ENCODE measurements around the gene PRSS22.

PRSS22 gene

GRCh38 chr16:2854700-2855309, 3.2 kb downstream of the PRSS22 start:
- TF ChIP-seq POLR2AphosphoS5 (IDR thresholded peaks at IDR 0.05; ENCODE audit: low read depth, low read length) (no peak), SIN3A (IDR thresholded peaks at IDR 0.05; ENCODE audit: borderline replicate concordance, insufficient read depth, low read length) (no peak), FOXP2 (optimal IDR thresholded peaks at IDR 0.05; ENCODE audit: borderline replicate concordance, extremely low read depth, extremely low read length, insufficient read depth) (no peak), TAF1 (IDR thresholded peaks at IDR 0.05; ENCODE audit: borderline replicate concordance, insufficient read depth, low read length) (no peak)

DNA sequence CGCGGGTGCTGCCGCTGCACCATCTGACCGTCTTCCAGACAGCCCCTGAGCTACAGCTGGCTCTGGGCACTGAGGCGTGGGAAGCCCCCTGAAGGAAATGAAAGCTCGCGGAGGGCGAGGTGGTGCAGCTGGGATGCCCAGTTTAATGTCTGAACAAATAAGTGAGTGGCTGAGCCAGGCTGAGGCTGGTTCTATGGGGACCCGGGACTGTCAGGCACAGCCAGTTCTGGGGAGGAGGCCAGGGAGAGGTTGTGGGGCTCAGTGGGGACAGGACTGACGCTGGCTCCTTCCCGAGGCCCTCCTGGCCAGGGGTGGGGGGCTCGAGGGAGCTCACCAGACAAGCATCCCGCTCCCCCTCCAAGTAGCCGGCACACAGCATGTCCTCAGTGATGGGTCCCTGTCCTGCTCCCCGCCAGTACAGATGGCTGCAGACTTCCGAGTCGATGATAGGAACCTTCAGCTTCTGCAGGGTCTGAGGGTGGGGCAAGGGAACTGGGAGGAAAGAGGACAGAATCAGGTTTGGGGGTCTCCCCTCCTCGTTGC, 4.4 kb downstream of the PRSS22 start:
- TF ChIP-seq, protein P1, sequence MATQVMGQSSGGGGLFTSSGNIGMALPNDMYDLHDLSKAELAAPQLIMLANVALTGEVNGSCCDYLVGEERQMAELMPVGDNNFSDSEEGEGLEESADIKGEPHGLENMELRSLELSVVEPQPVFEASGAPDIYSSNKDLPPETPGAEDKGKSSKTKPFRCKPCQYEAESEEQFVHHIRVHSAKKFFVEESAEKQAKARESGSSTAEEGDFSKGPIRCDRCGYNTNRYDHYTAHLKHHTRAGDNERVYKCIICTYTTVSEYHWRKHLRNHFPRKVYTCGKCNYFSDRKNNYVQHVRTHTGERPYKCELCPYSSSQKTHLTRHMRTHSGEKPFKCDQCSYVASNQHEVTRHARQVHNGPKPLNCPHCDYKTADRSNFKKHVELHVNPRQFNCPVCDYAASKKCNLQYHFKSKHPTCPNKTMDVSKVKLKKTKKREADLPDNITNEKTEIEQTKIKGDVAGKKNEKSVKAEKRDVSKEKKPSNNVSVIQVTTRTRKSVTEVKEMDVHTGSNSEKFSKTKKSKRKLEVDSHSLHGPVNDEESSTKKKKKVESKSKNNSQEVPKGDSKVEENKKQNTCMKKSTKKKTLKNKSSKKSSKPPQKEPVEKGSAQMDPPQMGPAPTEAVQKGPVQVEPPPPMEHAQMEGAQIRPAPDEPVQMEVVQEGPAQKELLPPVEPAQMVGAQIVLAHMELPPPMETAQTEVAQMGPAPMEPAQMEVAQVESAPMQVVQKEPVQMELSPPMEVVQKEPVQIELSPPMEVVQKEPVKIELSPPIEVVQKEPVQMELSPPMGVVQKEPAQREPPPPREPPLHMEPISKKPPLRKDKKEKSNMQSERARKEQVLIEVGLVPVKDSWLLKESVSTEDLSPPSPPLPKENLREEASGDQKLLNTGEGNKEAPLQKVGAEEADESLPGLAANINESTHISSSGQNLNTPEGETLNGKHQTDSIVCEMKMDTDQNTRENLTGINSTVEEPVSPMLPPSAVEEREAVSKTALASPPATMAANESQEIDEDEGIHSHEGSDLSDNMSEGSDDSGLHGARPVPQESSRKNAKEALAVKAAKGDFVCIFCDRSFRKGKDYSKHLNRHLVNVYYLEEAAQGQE (IDR thresholded peaks at IDR 0.05; ENCODE audit: insufficient read depth in 1 of 2, low read depth in 2 of 2, low read length in 2 of 2) = no peak
- no peak for TF ChIP-seq FOXP2 (optimal IDR thresholded peaks at IDR 0.05; ENCODE audit: borderline replicate concordance, extremely low read depth, extremely low read length, insufficient read depth)
- no peak for TF ChIP-seq POLR2AphosphoS5 (IDR thresholded peaks at IDR 0.05; ENCODE audit: low read depth, low read length)
- TF ChIP-seq TAF1 (IDR thresholded peaks at IDR 0.05; ENCODE audit: borderline replicate concordance, insufficient read depth, low read length) = no peak
- no peak for TF ChIP-seq SIN3A (IDR thresholded peaks at IDR 0.05; ENCODE audit: borderline replicate concordance, insufficient read depth, low read length)

- TF ChIP-seq POLR2AphosphoS5 (IDR thresholded peaks at IDR 0.05; ENCODE audit: low read depth, low read length) (no peak), SIN3A (IDR thresholded peaks at IDR 0.05; ENCODE audit: borderline replicate concordance, insufficient read depth, low read length) (no peak), FOXP2 (optimal IDR thresholded peaks at IDR 0.05; ENCODE audit: borderline replicate concordance, extremely low read depth, extremely low read length, insufficient read depth) (no peak), TAF1 (IDR thresholded peaks at IDR 0.05; ENCODE audit: borderline replicate concordance, insufficient read depth, low read length) (no peak)
- TF ChIP-seq, protein P1 (IDR thresholded peaks at IDR 0.05; ENCODE audit: insufficient read depth in 1 of 2, low read depth in 2 of 2, low read length in 2 of 2) = no peak
Observed at GRCh38 chr16:2852731-2853507, 5.1 kb downstream of the PRSS22 start.

- TF ChIP-seq, protein P1 (IDR thresholded peaks at IDR 0.05; ENCODE audit: insufficient read depth in 1 of 2, low read depth in 2 of 2, low read length in 2 of 2) = no peak
- TF ChIP-seq TAF1 (IDR thresholded peaks at IDR 0.05; ENCODE audit: borderline replicate concordance, insufficient read depth, low read length) (no peak), FOXP2 (optimal IDR thresholded peaks at IDR 0.05; ENCODE audit: borderline replicate concordance, extremely low read depth, extremely low read length, insufficient read depth) (no peak), SIN3A (IDR thresholded peaks at IDR 0.05; ENCODE audit: borderline replicate concordance, insufficient read depth, low read length) (no peak), POLR2AphosphoS5 (IDR thresholded peaks at IDR 0.05; ENCODE audit: low read depth, low read length) (no peak)
Observed at GRCh38 chr16:2852003-2852730, 5.8 kb downstream of the PRSS22 start.
